COLO668 (cell line): Measurements from ENCODE around the gene SLC38A6.
"Not testable (repeated sequence)": the region's sequence is repeated elsewhere in the genome, so short reads cannot be mapped to it uniquely, and the experiment has no call there.

Source experiments
- DNase-seq: peaks from one replicate; lab custom pipeline; 2025; ENCODE audit not compliant: unreplicated experiment; lab: John Stamatoyannopoulos, UW

Gene SLC38A6

GRCh38 chr14:61051051-61051450 lies 70.0 kb downstream of the SLC38A6 start:
- DNase-seq = no peak

- no peak for DNase-seq
Observed at GRCh38 chr14:61051621-61052020, 70.6 kb downstream of the SLC38A6 start.

DNA sequence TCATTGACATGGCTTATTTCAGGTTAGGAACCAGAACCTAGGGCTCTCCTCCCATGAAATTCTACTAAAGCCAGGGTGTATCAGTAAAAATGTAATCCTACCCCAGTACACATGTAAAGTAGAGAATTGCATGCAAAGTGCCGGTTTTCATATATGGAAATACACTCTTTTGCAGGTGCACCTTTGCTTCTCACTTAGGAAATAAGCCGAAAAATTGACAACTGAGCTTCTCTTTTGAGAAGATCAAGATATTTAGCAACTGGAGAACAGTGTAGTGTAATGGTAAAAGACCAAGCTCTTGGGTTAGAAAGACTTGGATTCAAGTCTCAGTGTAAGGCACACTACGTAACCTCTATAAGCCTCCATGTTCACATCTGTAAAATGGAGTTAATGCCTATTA lies 82.4 kb downstream of the SLC38A6 start:
- DNase-seq = no peak

DNA sequence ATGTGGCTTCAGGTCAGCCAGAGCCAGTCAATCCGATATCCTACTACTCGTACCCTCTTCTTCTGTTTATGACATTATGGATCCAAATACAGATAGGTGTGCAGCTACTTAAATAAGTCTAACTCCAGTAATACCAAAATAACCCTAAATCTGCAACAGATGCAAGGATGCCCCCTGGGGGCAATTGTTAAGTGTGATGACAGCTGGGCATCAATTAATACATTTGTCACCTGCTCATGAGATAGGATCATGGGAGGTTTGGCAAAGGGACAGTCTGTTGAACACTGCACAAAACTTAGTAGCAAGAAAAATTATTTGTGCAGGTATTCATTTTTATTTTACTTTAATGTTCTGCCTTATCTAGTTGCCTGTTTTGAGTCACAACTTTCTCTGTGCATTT lies 83.2 kb downstream of the SLC38A6 start:
- no peak for DNase-seq

- no peak for DNase-seq
Observed at GRCh38 chr14:61064856-61065255, 83.8 kb downstream of the SLC38A6 start.

- peak; percentile 57 for DNase-seq
Observed at GRCh38 chr14:61065656-61066055, 84.6 kb downstream of the SLC38A6 start.

- not testable (repeated sequence) for DNase-seq
Observed at GRCh38 chr14:61072442-61072841, 91.4 kb downstream of the SLC38A6 start.

DNA sequence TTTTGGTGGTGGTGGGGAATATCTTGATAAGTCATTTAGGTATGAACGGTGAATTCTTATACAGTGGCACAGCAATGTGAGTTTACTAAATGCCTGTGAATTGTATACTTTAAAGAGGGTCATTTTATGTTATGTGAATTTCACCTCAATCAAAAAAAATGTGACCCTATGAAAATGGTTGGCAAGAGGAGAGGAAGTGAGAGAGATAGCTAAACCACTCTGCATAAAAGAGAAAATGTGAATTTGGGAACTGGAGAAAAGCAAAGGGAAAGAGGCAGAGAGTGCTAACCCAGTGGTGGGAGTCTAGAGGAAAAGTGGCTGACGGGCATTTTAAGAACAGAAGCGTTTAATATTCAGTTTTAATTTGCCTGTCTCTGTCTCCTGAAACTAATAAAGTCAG lies 93.8 kb downstream of the SLC38A6 start:
- DNase-seq = no peak

GRCh38 chr14:61076556-61076955 lies 95.5 kb downstream of the SLC38A6 start:
- DNase-seq = peak; percentile 28

GRCh38 chr14:61077437-61077836 lies 96.4 kb downstream of the SLC38A6 start:
- no peak for DNase-seq

GRCh38 chr14:61077951-61078720 lies 97.1 kb downstream of the SLC38A6 start:
- no peak for DNase-seq

GRCh38 chr14:61080591-61081010 lies 99.6 kb downstream of the SLC38A6 start:
- DNase-seq = no peak

- no peak for DNase-seq
Observed at GRCh38 chr14:61088081-61088480, 107.0 kb downstream of the SLC38A6 start.

GRCh38 chr14:61089126-61089750 lies 108.2 kb downstream of the SLC38A6 start:
- no peak for DNase-seq

DNA sequence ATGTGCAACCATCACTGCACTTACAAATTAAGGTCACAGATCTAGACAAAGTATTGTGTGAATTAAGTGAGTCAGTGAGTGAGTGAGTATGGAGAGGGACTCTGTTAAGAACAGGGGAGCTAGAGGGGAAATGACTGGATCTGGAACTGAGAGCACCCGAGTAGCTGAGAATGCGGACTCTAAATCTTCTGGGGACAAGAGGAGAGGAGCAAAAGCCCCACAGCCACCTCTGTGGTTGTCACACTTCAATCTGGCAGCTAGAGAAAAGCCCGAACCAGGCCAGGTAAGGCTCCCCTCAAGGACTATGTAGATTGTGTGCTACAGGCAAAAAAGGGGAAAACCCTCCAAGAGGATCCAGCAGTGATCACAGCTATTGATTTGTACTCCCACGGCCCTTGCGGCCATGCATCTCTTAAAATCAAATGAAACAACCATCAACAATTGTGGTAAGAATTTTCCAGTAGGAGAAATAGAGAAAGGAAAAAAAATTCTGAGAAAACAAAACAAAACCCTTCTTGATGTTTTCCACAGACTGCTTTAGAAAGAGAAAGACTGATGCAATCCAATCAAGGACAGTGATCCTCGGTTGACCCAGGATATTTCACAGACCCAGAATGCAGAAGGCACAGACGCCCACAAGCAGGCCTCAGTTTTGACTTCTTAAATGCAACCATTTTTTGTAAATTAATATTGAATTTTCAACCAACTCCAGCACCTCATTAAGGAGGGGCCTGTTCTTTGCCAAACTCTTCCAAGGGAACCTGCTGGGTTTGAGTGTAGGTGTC lies 109.6 kb downstream of the SLC38A6 start:
- no peak for DNase-seq

DNA sequence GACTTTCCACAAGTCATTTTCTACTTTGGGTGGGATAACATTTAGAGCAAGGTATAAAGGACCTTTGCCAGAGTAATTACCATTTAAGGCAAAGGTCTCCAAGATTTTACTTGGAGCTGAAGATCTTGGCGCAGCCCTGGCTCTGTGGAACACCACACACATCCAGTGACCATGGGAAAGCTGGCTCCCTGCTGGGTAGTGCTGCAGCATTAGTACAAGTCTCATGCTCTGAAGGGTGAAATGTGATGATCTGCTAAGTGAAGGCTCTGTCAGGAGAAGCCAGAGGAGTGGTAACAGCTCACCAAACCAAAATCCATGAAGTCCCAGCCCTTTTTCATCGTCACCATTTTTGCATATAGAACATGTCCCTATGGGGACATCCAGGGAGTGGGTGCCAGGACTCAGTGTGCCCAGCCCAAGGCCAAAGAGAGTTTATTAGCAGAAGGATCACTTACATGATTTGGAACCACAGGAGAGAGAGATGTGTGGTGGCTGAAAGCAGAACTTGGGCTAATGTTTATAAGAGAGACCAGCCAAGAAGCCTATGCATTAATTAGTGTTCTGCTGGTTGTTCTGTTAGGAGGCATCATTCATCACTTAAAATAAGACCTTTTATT lies 110.7 kb downstream of the SLC38A6 start:
- no peak for DNase-seq

GRCh38 chr14:61098096-61098495 lies 117.1 kb downstream of the SLC38A6 start:
- not testable (repeated sequence) for DNase-seq

DNA sequence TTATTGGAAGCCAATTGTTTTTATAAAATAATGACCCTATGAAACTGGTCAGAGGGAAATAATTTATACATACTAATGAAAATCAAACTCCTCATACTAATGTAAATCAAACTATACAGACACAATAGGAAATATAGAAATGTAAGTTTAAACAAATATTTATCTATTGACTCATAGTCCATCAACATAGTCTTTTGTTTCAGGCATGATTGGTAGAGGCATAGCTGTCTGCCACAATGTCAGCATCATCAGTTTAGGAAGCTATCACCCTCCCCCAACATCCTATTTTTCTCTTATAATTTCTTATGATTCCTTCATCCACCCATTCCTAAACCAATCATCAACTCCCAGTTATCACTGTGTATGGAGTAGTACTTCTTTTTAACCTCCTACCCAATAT lies 117.7 kb downstream of the SLC38A6 start:
- no peak for DNase-seq

GRCh38 chr14:61099216-61099835 lies 118.3 kb downstream of the SLC38A6 start:
- no peak for DNase-seq

DNA sequence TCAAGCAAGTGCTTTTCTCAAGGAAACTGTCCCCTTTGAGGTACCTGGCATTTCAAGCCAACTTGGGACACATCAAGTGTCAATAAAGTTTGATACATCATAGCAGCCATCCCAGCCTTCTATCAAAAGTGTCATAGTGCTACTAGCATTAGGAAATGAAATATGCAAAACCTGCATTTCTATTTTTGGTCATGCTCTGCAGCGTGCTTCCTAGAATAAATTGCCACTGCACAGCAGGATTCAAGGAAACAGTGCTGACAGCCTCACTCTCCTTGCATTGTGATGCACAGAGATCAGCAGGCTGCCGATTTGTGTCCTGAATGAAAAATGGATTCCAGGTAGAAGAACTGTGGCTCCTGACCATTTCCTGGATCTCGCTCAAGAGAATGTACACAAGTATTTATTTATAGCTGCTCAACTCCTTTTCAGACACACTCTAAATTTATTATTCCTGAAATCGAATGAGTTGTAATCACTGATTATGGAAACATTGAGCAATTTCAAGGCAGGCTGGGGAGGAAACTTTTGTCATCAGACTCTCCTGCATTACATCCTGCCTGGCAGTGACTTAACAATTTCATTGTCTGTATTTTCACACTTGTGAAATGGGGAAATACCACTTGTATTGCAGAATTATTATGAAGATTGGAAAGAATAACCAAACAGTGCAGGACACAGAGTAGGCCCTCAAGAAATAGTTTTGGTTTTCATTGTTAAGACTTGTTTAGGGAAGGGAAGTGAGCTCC lies 120.9 kb downstream of the SLC38A6 start:
- DNase-seq = no peak
